ENCODE data around the gene EPS15.

- TF ChIP-seq STAT3 (IDR thresholded peaks at IDR 0.05; ENCODE audit: low read depth, low read length) = no peak
- no peak for TF ChIP-seq ATF3 (IDR thresholded peaks at IDR 0.05; ENCODE audit: borderline replicate concordance, extremely low read depth, low read depth, low read length)
- TF ChIP-seq REST (IDR thresholded peaks at IDR 0.05; ENCODE audit: low read depth, low read length) = no peak
- no peak for TF ChIP-seq MAX (IDR thresholded peaks at IDR 0.05; ENCODE audit: low read depth, low read length)
- no peak for TF ChIP-seq FOXM1 (IDR thresholded peaks at IDR 0.05; ENCODE audit: low read depth, low read length)
- no peak for TF ChIP-seq CTCF (IDR thresholded peaks at IDR 0.05 in 2 of 3, conservative IDR thresholded peaks at IDR 0.05 in 1 of 3; ENCODE audit: control insufficient read depth in 2 of 3, extremely low read depth in 1 of 3, insufficient read depth in 1 of 3, low read depth in 3 of 3, low read length in 3 of 3)
- no peak for TF ChIP-seq EZH2 (IDR thresholded peaks at IDR 0.05; ENCODE audit: borderline replicate concordance, control insufficient read depth, low read depth, low read length)
- TF ChIP-seq E2F4 (IDR thresholded peaks at IDR 0.05; ENCODE audit: low read depth, low read length) = no peak
- TF ChIP-seq MYC (IDR thresholded peaks at IDR 0.05; ENCODE audit: insufficient read depth, insufficient read length, insufficient replicate concordance, low read length, severe bottlenecking) = no peak
- TF ChIP-seq IRF4 (IDR thresholded peaks at IDR 0.05; ENCODE audit: low read depth, low read length) = no peak
- no peak for TF ChIP-seq MXI1 (IDR thresholded peaks at IDR 0.05; ENCODE audit: low read depth, low read length)
- no peak for TF ChIP-seq HSF1 (IDR thresholded peaks at IDR 0.05; ENCODE audit: low read depth, low read length)
- TF ChIP-seq FOXK2 (IDR thresholded peaks at IDR 0.05) = no peak
- TF ChIP-seq ETV6 (conservative IDR thresholded peaks at IDR 0.05 in 1 of 2, IDR thresholded peaks at IDR 0.05 in 1 of 2; ENCODE audit: borderline replicate concordance in 1 of 2, low read depth in 1 of 2) = no peak
Observed at GRCh38 chr1:51453010-51453409, 66.1 kb downstream of the EPS15 start.
